ENCODE measurements around the gene PTPRN2.

Gene PTPRN2

GRCh38 chr7:157685430-157686284 lies 902.0 kb downstream of the PTPRN2 start:
- Histone ChIP-seq H3K27ac (no peak overlapping the region), H3K4me3 (peak overlapping the region; percentile 59)
- TF ChIP-seq CTCF (IDR thresholded peaks at IDR 0.05): no peak
- DNase-seq (ENCODE audit: low spot score): peak; percentile 66

GRCh38 chr7:157684909-157685429 lies 902.7 kb downstream of the PTPRN2 start:
- peak overlapping the region; percentile 59 for H3K4me3 ChIP-seq
- no peak overlapping the region for H3K27ac ChIP-seq
- peak; percentile 36 for DNase-seq (ENCODE audit: low spot score)
- no peak for TF ChIP-seq CTCF (IDR thresholded peaks at IDR 0.05)

- Histone ChIP-seq H3K4me3 (peak overlapping the region; percentile 59), H3K27ac (no peak overlapping the region)
- DNase-seq (ENCODE audit: low spot score): peak; percentile 49
- no peak for TF ChIP-seq CTCF (IDR thresholded peaks at IDR 0.05)
Measured at GRCh38 chr7:157684157-157684908, 903.3 kb downstream of the PTPRN2 start.

- TF ChIP-seq CTCF (IDR thresholded peaks at IDR 0.05): no peak
- no peak overlapping the region for H3K27ac ChIP-seq
- peak; percentile 36 for DNase-seq (ENCODE audit: low spot score)
- peak overlapping the region; percentile 59 for H3K4me3 ChIP-seq
Measured at GRCh38 chr7:157683747-157684156, 903.9 kb downstream of the PTPRN2 start.

- H3K4me3 ChIP-seq: no peak overlapping the region
- TF ChIP-seq CTCF (IDR thresholded peaks at IDR 0.05): no peak
- no peak overlapping the region for H3K27ac ChIP-seq
- peak; percentile 14 for DNase-seq (ENCODE audit: low spot score)
Measured at GRCh38 chr7:157682946-157683746, 904.5 kb downstream of the PTPRN2 start.

GRCh38 chr7:157682064-157682945 lies 905.3 kb downstream of the PTPRN2 start:
- peak; percentile 68 for DNase-seq (ENCODE audit: low spot score)
- TF ChIP-seq CTCF (IDR thresholded peaks at IDR 0.05): no peak

More at GRCh38 chr7:157682064-157682945, 905.3 kb downstream of the PTPRN2 start:
- H3K27ac ChIP-seq: no peak overlapping the region
- H3K4me3 ChIP-seq: no peak overlapping the region
